Mucosa of rectum (tissue), 2 donors: ENCODE measurements around the gene LPGAT1.
"Not testable (repeated sequence)": the region's sequence is repeated elsewhere in the genome, so short reads cannot be mapped to it uniquely, and the experiment has no call there.

ENCODE experiments used
- H3K27ac ChIP-seq, 2 donors: one replicate each; pipeline ENCODE4 v1.7.0; 2013; ENCODE audit warnings: inconsistent platforms in 2 of 2, low read depth in 2 of 2, low read length in 2 of 2
- H3K27me3 ChIP-seq, 2 donors: one replicate each; pipeline ENCODE4 v1.7.0; 2013; ENCODE audit warnings: low read length in 2 of 2; ENCODE audit not compliant: control insufficient read depth in 2 of 2, insufficient read depth in 2 of 2
- H3K36me3 ChIP-seq, 2 donors: one replicate each; pipeline ENCODE4 v1.7.0; 2013; ENCODE audit warnings: low read length in 2 of 2; ENCODE audit not compliant: control insufficient read depth in 2 of 2, insufficient read depth in 2 of 2
- H3K4me1 ChIP-seq, 2 donors: one replicate each; pipeline ENCODE4 v1.7.0; 2013; ENCODE audit warnings: low read length in 2 of 2, mild to moderate bottlenecking in 1 of 2; ENCODE audit not compliant: control insufficient read depth in 2 of 2, insufficient read depth in 2 of 2
- H3K4me3 ChIP-seq, 2 donors: one replicate each; pipeline ENCODE4 v1.7.0; 2013; ENCODE audit warnings: low read length in 2 of 2
- H3K9ac ChIP-seq, 2 donors: one replicate each; pipeline ENCODE4 v1.7.0; 2013; ENCODE audit warnings: low read length in 2 of 2, low read depth in 1 of 2, mild to moderate bottlenecking in 1 of 2
- H3K9me3 ChIP-seq, 2 donors: one replicate each; pipeline ENCODE4 v1.7.0; 2013; ENCODE audit warnings: low read length in 2 of 2; ENCODE audit not compliant: control insufficient read depth in 2 of 2
- donor health status: healthy.
- donor health status: Normal muscosa, but diverticular disease.

Gene LPGAT1, protein sequence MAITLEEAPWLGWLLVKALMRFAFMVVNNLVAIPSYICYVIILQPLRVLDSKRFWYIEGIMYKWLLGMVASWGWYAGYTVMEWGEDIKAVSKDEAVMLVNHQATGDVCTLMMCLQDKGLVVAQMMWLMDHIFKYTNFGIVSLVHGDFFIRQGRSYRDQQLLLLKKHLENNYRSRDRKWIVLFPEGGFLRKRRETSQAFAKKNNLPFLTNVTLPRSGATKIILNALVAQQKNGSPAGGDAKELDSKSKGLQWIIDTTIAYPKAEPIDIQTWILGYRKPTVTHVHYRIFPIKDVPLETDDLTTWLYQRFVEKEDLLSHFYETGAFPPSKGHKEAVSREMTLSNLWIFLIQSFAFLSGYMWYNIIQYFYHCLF

DNA sequence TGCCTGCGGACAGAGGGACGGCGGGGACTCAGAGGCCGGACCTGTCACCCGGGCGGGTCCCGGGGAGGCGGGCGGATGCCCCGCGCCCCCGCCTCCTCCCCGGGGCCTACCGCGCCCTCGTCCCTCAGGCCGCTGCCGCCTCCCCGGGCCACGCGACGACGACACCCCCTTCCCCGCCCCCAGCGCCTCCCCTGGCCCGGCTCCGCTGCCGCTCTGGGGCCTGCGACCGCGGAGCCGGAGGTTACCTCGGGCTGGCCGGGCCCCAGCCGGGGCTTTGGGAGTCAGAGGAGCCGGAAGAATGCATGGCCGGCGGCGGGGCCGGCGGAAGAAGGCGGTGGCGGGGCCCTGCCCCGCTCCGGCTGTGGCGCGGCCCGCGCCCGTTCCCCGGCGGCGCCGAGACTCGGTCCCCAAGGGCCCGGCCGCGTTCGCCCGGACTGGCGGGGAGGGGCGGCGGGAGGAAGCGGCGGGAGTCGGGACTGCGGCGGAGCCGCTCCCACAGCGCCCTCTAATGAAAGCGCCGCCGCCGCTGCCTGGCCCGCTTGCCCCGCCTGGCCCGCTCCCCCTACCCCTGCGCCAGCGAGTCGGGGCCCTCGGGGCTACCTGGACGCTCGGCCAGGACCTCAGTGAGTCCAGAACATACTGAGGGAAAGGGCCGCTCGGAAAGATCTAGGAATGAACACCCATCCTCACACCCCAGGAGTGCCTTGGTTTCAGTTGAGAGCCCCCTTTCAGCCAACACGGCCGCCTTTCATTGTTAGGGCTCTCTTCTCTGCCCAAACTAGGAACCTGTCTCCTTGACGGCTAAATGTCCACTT is at the start of gene LPGAT1:
LPGAT1 (minus strand) TSS at position 436 of the 815 bp plus-strand sequence. CDS start 1,467 bp downstream, outside the sequence.
- Histone ChIP-seq H3K4me3 (peak within 1 kb of the TSS; percentile 81 to 86), H3K9me3 (no peaks in the 10 kb centered on the region), H3K4me1 (peaks cover 8 to 14% of the 10 kb centered on the region in 2 donors), H3K36me3 (no peaks in the 10 kb centered on the region), H3K27me3 (no peaks in the 10 kb centered on the region), H3K9ac (peak within 1 kb of the TSS; percentile 81 to 89), H3K27ac (peak within 1 kb of the TSS; percentile 63 to 68)

DNA sequence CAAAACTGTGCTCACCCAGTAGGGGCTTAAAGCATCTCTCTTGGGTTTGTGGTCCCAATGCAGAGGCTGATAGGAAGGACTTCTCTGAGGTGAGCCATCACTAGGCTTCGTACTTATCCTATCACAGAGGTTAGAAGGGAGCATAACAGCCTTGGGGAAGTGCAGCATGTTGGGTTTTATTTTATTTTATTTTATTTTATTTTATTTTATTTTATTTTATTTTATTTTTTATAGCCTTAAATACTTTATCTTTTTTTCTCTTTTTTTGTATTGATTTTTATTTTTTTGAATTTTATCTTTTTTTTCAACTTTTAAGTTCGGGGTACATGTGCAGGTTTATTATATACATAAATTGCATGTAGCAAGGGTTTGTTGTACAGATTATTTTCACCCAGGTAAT is 48.9 kb upstream of the LPGAT1 start:
- no peaks in the 10 kb centered on the region for H3K27me3 ChIP-seq
- H3K4me1 ChIP-seq, result no peaks in the 10 kb centered on the region
- H3K9me3 ChIP-seq, result no peaks in the 10 kb centered on the region
- H3K27ac ChIP-seq, result no peak overlapping the region
- H3K9ac ChIP-seq, result no peak overlapping the region
- no peak overlapping the region for H3K4me3 ChIP-seq
- no peaks in the 10 kb centered on the region for H3K36me3 ChIP-seq

DNA sequence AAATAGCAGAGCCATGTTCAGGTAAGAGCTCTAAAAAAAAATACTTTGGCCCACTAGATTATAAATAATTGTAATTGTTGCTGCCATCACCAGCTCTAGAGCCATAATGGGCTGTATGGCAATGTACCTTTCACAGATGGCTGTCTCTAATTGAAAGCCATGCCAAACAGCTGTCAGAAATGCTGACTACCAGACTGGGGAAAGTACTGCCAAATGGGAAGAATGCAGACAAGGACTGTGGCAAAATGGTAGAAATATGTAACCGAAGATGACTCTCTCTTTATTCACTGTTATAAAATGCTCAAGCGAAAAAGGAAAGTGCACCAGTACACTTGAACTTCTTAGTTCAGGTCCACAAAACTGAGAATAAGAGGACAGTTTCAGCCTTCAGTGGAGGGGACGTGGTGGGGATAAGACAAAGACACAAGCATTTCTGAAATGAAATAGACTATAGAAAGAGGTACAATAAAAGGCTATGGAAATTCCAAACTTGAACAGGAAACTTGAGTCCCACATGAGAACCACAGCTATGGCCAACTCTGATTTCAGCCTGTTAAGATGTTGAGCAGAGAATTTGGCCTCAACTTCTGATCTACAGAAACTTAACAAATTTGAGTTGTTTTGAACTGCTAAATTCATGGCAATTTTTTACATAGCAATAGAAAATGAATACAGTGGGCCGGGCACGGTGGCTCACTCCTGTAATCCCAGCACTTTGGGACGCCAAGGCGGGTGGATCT is 46.5 kb upstream of the LPGAT1 start:
- Histone ChIP-seq H3K9ac (no peak overlapping the region), H3K36me3 (no peaks in the 10 kb centered on the region), H3K9me3 (no peaks in the 10 kb centered on the region), H3K4me1 (no peaks in the 10 kb centered on the region), H3K4me3 (no peak overlapping the region), H3K27ac (no peak overlapping the region), H3K27me3 (no peaks in the 10 kb centered on the region)

DNA sequence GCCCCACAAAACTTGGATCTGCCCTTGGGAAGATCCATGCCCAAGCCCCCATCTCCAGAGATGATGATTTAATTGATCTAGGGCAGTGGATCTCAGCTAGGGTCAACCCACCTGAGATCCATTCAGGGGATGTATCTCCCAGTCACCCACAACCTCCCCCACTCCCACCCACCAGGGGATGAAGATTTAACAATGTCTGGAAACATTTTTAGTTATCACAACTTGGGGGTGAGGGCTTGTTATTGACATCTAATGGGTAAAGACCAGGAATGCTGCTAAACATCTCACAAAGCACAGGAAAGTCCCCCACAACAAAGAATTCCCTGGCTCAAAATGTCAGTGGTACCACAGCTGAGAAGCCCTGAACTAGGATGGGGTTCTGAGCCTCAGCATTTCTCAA is 45.0 kb upstream of the LPGAT1 start:
- Histone ChIP-seq H3K27me3 (no peaks in the 10 kb centered on the region), H3K9ac (no peak overlapping the region), H3K9me3 (no peaks in the 10 kb centered on the region), H3K36me3 (no peaks in the 10 kb centered on the region), H3K4me3 (no peak overlapping the region), H3K4me1 (no peaks in the 10 kb centered on the region), H3K27ac (no peak overlapping the region)

DNA sequence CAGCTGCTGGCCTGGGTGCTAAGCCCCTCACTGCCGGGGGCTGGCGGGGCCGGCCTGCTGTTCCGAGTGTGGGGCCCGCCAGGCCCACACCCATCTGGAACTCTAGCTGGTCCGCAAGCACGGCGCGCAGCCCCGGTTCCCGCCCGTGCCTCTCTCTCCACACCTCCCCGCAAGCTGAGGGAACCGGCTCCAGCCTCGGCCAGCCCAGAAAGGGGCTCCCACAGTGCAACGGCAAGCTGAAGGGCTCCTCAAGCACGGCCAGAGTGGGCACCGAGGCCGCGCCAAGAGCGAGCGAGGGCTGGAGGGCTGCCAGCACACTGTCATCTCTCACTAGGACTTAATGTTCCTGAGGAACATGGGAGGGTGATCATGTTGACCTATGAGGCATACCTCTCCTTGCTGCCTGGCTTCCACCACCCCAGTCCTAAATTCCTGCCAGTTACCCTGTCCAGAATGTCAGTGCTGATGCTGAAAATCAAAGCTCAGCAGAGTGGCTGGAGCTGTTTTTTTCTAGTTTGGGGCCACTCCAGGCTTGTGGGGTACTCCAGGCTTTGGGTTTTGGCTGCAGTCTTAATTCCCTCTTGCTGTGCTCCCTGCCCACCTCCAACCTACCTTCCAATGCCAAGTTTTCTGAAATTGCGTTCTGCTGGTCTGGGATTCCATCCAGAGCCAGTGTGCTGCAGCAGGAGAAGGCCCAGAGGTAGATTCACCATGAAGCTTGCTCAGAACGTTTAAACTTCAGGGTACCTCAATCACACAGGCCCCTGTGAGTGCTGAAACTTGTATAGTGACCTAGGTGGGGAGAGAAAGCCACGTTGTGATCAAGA is 44.2 kb upstream of the LPGAT1 start:
- Histone ChIP-seq H3K4me3 (no peak overlapping the region), H3K27ac (no peak overlapping the region), H3K9me3 (no peaks in the 10 kb centered on the region), H3K4me1 (no peaks in the 10 kb centered on the region), H3K36me3 (no peaks in the 10 kb centered on the region), H3K27me3 (no peaks in the 10 kb centered on the region), H3K9ac (no peak overlapping the region)

DNA sequence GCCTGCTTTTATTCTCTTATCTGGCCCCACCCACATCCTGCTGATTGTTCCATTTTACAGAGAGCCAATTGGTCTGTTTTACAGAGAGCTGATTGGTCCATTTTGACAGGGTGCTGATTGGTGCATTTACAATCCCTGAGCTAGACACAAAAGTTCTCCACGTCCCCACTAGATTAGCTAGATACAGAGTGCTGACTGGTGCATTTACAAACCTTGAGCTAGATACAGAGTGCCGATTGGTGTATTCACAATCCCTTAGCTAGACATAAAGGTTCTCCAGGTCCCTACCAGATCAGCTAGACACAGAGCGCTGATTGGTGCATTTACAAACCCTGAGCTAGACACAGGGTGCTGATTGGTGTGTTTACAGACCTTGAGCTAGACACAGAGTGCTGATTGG is 43.2 kb upstream of the LPGAT1 start:
- not testable (repeated sequence) for H3K4me3 ChIP-seq, H3K9ac ChIP-seq, H3K36me3 ChIP-seq, H3K27ac ChIP-seq, H3K4me1 ChIP-seq, H3K9me3 ChIP-seq, H3K27me3 ChIP-seq

DNA sequence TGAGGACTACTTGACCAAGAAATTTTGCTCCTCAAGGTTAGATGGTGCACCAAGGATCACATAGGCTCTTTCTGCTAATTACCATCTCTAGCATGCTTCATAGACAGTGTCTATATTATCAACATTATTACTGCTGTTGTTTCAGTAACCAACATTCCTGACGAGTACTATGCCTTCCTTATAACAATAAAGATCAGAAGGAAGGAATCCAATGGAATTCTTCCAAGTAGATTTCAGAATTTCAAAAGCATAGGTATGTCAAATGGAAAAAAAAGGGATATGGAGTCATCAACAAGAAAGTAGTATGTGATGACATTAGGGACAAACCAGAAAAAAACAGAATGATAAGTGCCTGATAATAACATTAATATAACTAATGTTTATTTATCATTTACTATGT is 39.6 kb upstream of the LPGAT1 start:
- Histone ChIP-seq H3K9ac (no peak overlapping the region), H3K27ac (no peak overlapping the region), H3K36me3 (no peaks in the 10 kb centered on the region), H3K4me3 (no peak overlapping the region), H3K9me3 (no peaks in the 10 kb centered on the region), H3K27me3 (no peaks in the 10 kb centered on the region), H3K4me1 (no peaks in the 10 kb centered on the region)

DNA sequence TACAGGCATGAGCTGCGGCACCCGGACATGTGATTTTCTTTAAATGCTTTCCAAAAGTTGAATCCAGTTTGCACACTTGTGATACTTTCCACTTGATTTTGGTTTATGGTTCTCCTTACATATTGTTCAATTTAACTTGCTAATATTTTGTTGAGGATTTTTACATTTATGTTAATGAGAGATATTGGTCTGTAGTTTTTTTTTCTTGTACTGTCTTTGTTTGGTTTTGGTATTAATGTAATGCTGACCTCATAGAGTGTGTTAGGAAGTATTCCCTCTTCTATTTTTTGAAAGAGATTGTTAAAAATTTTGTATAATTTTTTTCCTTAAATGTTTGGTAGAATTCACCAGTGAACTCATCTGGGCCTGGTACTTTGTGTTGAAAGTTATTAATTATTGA is 34.6 kb upstream of the LPGAT1 start:
- H3K27me3 ChIP-seq, result no peaks in the 10 kb centered on the region

DNA sequence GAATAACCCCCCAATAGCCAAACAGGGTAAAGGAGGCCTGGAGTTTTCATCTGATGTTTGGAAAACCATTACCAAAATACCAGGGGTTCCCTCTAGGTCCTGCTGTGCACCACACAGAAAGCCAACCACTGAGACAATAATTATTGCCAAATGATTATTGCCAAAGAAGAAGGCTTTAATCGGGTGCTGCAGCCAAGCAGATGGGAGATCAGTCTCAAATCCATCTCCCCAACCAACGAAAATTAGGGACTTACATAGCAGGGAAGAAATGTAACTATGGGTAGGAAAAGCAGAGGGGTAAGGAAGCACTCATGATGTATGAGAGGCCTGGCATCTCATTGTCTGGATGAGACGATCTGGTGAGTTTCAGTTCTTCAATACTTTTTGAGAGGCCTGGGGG is 28.8 kb upstream of the LPGAT1 start:
- H3K9me3 ChIP-seq, result peaks cover 0 to 2% of the 10 kb centered on the region in 2 donors
- H3K36me3 ChIP-seq, result no peaks in the 10 kb centered on the region
- H3K9ac ChIP-seq, result no peak overlapping the region
- H3K4me3 ChIP-seq, result no peak overlapping the region
- no peak overlapping the region for H3K27ac ChIP-seq
- no peaks in the 10 kb centered on the region for H3K27me3 ChIP-seq
- H3K4me1 ChIP-seq, result no peaks in the 10 kb centered on the region

More for the DNA sequence above, 34.6 kb upstream of the LPGAT1 start:
- H3K9ac ChIP-seq, result no peak overlapping the region
- no peak overlapping the region for H3K27ac ChIP-seq
- no peak overlapping the region for H3K4me3 ChIP-seq
- H3K9me3 ChIP-seq, result no peaks in the 10 kb centered on the region
- no peaks in the 10 kb centered on the region for H3K36me3 ChIP-seq
- no peaks in the 10 kb centered on the region for H3K4me1 ChIP-seq
